K562 (cell line): Measurements from ENCODE around the gene MED15.

Experiments
- CHD4 ChIP-seq: fragments of 200-600 bp; sonication (generic); IDR thresholded peaks from 3 replicates; pipeline ENCODE4 v1.6.1; 2012; ENCODE audit warnings: low read depth, mild to moderate bottlenecking, mixed read lengths, low read length, inconsistent platforms; ENCODE audit not compliant: insufficient read depth, insufficient replicate concordance, poor library complexity, severe bottlenecking
- CTCF ChIP-seq, 3 experiments: IDR thresholded peaks in 2 of 3; conservative IDR thresholded peaks in 1 of 3; 2 replicates each; pipeline ENCODE4 v1.5.1; 2011 to 2012; ENCODE audit warnings: low read length in 3 of 3, mild to moderate bottlenecking in 3 of 3, control low read depth in 2 of 3, improper control_type of control experiment in 1 of 3, inconsistent platforms in 1 of 3, low read depth in 1 of 3, mixed read lengths in 1 of 3, moderate library complexity in 1 of 3; ENCODE audit not compliant: insufficient read depth in 2 of 3

- TF ChIP-seq CHD4 (no peak), CTCF (IDR thresholded peaks at IDR 0.05 in 2 of 3, conservative IDR thresholded peaks at IDR 0.05 in 1 of 3; ENCODE audit: insufficient read depth in 2 of 3, low read depth in 1 of 3, low read length in 3 of 3) (no peak)
Measured at GRCh38 chr22:20636945-20637344, 129.5 kb downstream of the MED15 start.
